ENCODE measurements around the gene DDX31. TPM values are rescaled to one million over a fixed set of nuclear protein-coding genes. Genes with fewer than 3 reads are reported as not detected.
A peak's percentile ranks its signal among the peaks of the same experiment; 100 is the strongest.

The DDX31 gene
- total RNA-seq, 1 experiment from 2014 or later, result 28.4 TPM

DNA sequence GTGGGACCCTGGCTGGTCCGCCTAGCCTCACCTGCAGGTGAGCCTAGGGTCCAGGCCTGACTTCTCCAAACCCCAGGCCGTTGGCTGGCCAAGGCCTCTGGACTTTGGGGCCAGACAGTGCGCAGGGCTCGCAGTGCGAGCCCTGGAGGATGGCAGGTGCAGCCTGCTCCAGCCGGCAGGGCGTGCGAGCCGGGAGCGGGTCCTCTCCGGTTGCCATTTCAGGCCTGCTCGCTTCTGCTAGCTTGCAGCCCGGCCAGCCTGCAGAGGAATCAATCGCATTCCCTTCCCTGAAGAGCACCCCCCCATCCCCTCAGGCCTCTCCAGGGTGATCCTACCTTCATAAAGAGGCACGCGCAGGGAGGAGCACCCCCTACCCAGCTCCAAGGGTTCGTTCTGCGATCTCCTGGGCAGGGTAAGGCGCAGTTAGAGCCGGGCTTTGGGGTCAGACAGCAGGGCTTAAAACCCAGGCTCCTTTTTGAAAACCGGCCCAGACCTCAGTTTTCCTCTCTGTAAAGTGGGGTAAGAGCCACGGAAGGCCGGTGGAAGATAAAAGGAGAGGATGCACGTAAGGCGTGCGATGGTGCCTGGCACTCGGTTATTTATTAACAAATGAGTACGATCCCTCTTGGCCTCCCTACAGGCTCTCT, 81.2 kb downstream of the DDX31 start:
- Mint-ChIP-seq H3K4me3 (peak overlapping the region; percentile 49 to 58; a peak in 3 of 5 replicates), H3K4me1 (peaks cover 46 to 66% of the 10 kb centered on the region in 2 experiments)

More for the DNA sequence above, 81.2 kb downstream of the DDX31 start:
- H2AFZ ChIP-seq (ENCODE audit: low read length), result no peak overlapping the region
- H3K4me2 ChIP-seq (ENCODE audit: insufficient read depth, insufficient read length, low read length), result no peak overlapping the region
- no CpG with 5 or more reads among the region's 28 CpGs for WGBS (ENCODE audit: extremely low coverage, insufficient read length, low lambda C conversion rate)
- H3K9me3 ChIP-seq (ENCODE audit: control insufficient read depth, low read depth, low read length), result no peaks in the 10 kb centered on the region
- H2BK12ac ChIP-seq (ENCODE audit: insufficient read length, low read depth, low read length), result no peak overlapping the region
- peaks cover 7% of the 10 kb centered on the region; the same call in 1 of the 2 replicates for H3K4me1 ChIP-seq (ENCODE audit: insufficient read depth, low read length)
- TF ChIP-seq, protein P1, sequence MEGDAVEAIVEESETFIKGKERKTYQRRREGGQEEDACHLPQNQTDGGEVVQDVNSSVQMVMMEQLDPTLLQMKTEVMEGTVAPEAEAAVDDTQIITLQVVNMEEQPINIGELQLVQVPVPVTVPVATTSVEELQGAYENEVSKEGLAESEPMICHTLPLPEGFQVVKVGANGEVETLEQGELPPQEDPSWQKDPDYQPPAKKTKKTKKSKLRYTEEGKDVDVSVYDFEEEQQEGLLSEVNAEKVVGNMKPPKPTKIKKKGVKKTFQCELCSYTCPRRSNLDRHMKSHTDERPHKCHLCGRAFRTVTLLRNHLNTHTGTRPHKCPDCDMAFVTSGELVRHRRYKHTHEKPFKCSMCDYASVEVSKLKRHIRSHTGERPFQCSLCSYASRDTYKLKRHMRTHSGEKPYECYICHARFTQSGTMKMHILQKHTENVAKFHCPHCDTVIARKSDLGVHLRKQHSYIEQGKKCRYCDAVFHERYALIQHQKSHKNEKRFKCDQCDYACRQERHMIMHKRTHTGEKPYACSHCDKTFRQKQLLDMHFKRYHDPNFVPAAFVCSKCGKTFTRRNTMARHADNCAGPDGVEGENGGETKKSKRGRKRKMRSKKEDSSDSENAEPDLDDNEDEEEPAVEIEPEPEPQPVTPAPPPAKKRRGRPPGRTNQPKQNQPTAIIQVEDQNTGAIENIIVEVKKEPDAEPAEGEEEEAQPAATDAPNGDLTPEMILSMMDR (conservative IDR thresholded peaks at IDR 0.05), result no peak
- no peak overlapping the region for H3K4ac ChIP-seq (ENCODE audit: low read depth, low read length)
- H3K56ac ChIP-seq (ENCODE audit: insufficient read length, low read depth, low read length), result no peak overlapping the region
- H3K27ac ChIP-seq (ENCODE audit: insufficient read length, low read depth, low read length), result no peak overlapping the region
- DNase-seq, result no peak
- H2BK5ac ChIP-seq (ENCODE audit: insufficient read length, low read length), result no peak overlapping the region
- no peak overlapping the region for H3K18ac ChIP-seq (ENCODE audit: insufficient read length, low read depth, low read length)
- no peak overlapping the region for H2BK120ac ChIP-seq (ENCODE audit: low read depth, low read length, poor library complexity, severe bottlenecking)
- H2BK15ac ChIP-seq (ENCODE audit: low read depth, low read length), result no peak overlapping the region
- peaks cover 3% of the 10 kb centered on the region in 2 experiments; a peak in 2 of 5 replicates for H3K9me3 Mint-ChIP-seq
- peaks cover 0 to 6% (median 2%) of the 10 kb centered on the region in 3 experiments; a peak in 2 of 7 replicates for H3K36me3 Mint-ChIP-seq (ENCODE audit: insufficient read depth in 1 of 3, low read depth in 3 of 3)
- no peak overlapping the region for H3T11ph ChIP-seq (ENCODE audit: low read length)
- no peak overlapping the region for H3K27ac Mint-ChIP-seq
- H4K20me1 ChIP-seq (ENCODE audit: control insufficient read depth, insufficient read depth, insufficient read length), result no peaks in the 10 kb centered on the region
- H3K27me3 ChIP-seq (ENCODE audit: insufficient read depth, low read length), result peaks cover 85% of the 10 kb centered on the region
- H2AK5ac ChIP-seq (ENCODE audit: insufficient read length, low read length), result no peak overlapping the region
- no peak overlapping the region for H2BK20ac ChIP-seq (ENCODE audit: low read depth, low read length, poor library complexity, severe bottlenecking)
- H4K91ac ChIP-seq (ENCODE audit: insufficient read length, low read depth, low read length), result no peak overlapping the region
- no peak overlapping the region for H3K14ac ChIP-seq (ENCODE audit: insufficient read depth, low read length)
- H4K8ac ChIP-seq (replicated peaks; ENCODE audit: insufficient read length, low read depth, low read length), result no peak overlapping the region
- peaks cover 23% of the 10 kb centered on the region for H3K23me2 ChIP-seq (ENCODE audit: insufficient read length, low read depth, low read length, poor library complexity, severe bottlenecking)
- no peaks in the 10 kb centered on the region for H3K79me2 ChIP-seq (ENCODE audit: insufficient read depth, low read length)
- H3K9ac ChIP-seq (ENCODE audit: extremely low read depth, insufficient read length, low read length), result no peak overlapping the region
- H3K27me3 Mint-ChIP-seq (ENCODE audit: low read depth), result peaks cover 94% of the 10 kb centered on the region
- H3K79me1 ChIP-seq (ENCODE audit: insufficient read depth, low read depth, low read length, poor library complexity, severe bottlenecking), result no peaks in the 10 kb centered on the region
- no peak overlapping the region for H3K23ac ChIP-seq (ENCODE audit: insufficient read length, low read depth, low read length)
- no peak overlapping the region for H4K5ac ChIP-seq (ENCODE audit: insufficient read length, low read depth, low read length)
